HEK293 (cell line): ENCODE results near the gene LIMK2.

Experiments used
- YY2 ChIP-seq: fragments of 450-650 bp; formaldehyde crosslinking; IDR thresholded peaks from 2 replicates; pipeline ENCODE4 v1.5.1; 2016; ENCODE audit warnings: missing biosample characterization, missing genetic modification characterization
- ZNF121 ChIP-seq: fragments of 450-650 bp; formaldehyde crosslinking; IDR thresholded peaks from 2 replicates; pipeline ENCODE4 v1.5.1; 2016; ENCODE audit warnings: missing biosample characterization, missing genetic modification characterization
- ZNF175 ChIP-seq: fragments of 450-650 bp; formaldehyde crosslinking; IDR thresholded peaks from 2 replicates; pipeline ENCODE4 v1.5.1; 2016; ENCODE audit warnings: missing biosample characterization, missing genetic modification characterization
- ZNF274 ChIP-seq, 2 experiments: fragments of 200-500 bp in 1 of 2; fragments of 450-650 bp in 1 of 2; sonication (Bioruptor generic) in 1 of 2; formaldehyde crosslinking in 1 of 2; IDR thresholded peaks; 2 replicates each; pipeline versions ENCODE4 v1.5.1 to v1.6.1; 2014 to 2016; ENCODE audit warnings: borderline replicate concordance in 1 of 2, inconsistent platforms in 1 of 2, low read length in 1 of 2, missing biosample characterization in 1 of 2, missing genetic modification characterization in 1 of 2
- ZNF777 ChIP-seq: fragments of 450-650 bp; formaldehyde crosslinking; IDR thresholded peaks from 2 replicates; pipeline ENCODE4 v1.5.1; 2017; ENCODE audit warnings: missing biosample characterization, missing genetic modification characterization, borderline replicate concordance
- TF ChIP-seq, protein P1 (sequence below): fragments of 450-650 bp; formaldehyde crosslinking; IDR thresholded peaks from 2 replicates; pipeline ENCODE4 v1.5.1; 2016; ENCODE audit warnings: missing biosample characterization, missing genetic modification characterization
- TF ChIP-seq, protein P2 (sequence below): fragments of 450-650 bp; formaldehyde crosslinking; IDR thresholded peaks from 2 replicates; pipeline ENCODE4 v1.5.1; 2016; ENCODE audit warnings: missing biosample characterization, missing genetic modification characterization
- TF ChIP-seq, protein P3 (sequence below): fragments of 450-650 bp; formaldehyde crosslinking; IDR thresholded peaks from 2 replicates; pipeline ENCODE4 v1.5.1; 2016; ENCODE audit warnings: missing biosample characterization, missing genetic modification characterization
- TF ChIP-seq, protein P4 (sequence below): fragments of 450-650 bp; formaldehyde crosslinking; IDR thresholded peaks from 2 replicates; pipeline ENCODE4 v1.5.1; 2017; ENCODE audit warnings: missing biosample characterization, missing genetic modification characterization
- TF ChIP-seq, protein P5 (sequence below): fragments of 450-650 bp; formaldehyde crosslinking; IDR thresholded peaks from 2 replicates; pipeline ENCODE4 v1.5.1; 2016; ENCODE audit warnings: missing biosample characterization, missing genetic modification characterization
- TF ChIP-seq, protein P6 (sequence below): fragments of 450-650 bp; formaldehyde crosslinking; IDR thresholded peaks from 2 replicates; pipeline ENCODE4 v1.5.1; 2017; ENCODE audit warnings: missing biosample characterization, missing genetic modification characterization
- TF ChIP-seq, protein P7 (sequence below): fragments of 450-650 bp; formaldehyde crosslinking; IDR thresholded peaks from 2 replicates; pipeline ENCODE4 v1.5.1; 2016; ENCODE audit warnings: missing biosample characterization, missing genetic modification characterization
- TF ChIP-seq, protein P8 (sequence below): fragments of 450-650 bp; formaldehyde crosslinking; IDR thresholded peaks from 2 replicates; pipeline ENCODE4 v1.5.1; 2016; ENCODE audit warnings: missing biosample characterization, missing genetic modification characterization

DNA sequence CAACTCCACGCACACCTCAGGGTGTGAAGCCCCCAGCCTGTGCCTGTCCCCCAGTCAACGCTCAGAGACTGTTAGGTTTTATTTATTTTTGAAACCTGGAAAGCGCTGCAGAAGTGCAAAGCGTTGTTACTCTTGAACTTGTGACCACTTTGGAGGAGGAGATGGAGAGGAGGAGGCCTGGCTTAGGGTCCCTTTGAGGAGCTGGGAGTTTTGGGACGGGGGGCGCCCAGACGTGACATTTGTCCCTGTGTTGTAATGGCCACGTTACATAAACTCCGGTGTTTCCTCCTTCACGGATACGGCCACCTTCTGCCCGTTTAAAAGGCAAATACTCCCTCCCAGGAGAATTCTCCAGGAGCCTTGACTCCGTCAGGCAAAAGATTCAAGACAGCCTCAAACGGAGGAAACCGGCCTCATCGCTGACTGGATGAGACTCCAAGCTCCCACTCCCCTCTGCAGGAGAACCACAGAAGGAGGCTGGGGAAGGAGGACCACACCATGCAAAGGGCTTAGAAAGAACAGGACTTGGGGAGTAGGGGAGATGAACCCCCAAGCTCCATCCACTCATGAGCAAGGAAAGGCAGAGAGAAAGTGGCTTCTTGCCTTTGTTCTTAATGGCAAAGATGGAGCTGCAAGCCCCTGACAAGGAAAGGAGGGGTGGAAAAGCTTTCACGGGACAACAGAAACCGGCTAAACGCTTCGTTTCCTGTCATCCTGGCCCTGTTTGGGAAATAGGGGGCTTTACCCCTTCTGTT is 79.6 kb downstream of the LIMK2 start:
- TF ChIP-seq YY2, result no peak
- TF ChIP-seq, protein P1, sequence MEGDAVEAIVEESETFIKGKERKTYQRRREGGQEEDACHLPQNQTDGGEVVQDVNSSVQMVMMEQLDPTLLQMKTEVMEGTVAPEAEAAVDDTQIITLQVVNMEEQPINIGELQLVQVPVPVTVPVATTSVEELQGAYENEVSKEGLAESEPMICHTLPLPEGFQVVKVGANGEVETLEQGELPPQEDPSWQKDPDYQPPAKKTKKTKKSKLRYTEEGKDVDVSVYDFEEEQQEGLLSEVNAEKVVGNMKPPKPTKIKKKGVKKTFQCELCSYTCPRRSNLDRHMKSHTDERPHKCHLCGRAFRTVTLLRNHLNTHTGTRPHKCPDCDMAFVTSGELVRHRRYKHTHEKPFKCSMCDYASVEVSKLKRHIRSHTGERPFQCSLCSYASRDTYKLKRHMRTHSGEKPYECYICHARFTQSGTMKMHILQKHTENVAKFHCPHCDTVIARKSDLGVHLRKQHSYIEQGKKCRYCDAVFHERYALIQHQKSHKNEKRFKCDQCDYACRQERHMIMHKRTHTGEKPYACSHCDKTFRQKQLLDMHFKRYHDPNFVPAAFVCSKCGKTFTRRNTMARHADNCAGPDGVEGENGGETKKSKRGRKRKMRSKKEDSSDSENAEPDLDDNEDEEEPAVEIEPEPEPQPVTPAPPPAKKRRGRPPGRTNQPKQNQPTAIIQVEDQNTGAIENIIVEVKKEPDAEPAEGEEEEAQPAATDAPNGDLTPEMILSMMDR (tag by site-specific recombination), result no peak
- no peak for TF ChIP-seq ZNF274 (IDR thresholded peaks at IDR 0.05; ENCODE audit: low read length)
- no peak for TF ChIP-seq ZNF274 (tag by site-specific recombination; IDR thresholded peaks at IDR 0.05; ENCODE audit: borderline replicate concordance)
- TF ChIP-seq, protein P2, sequence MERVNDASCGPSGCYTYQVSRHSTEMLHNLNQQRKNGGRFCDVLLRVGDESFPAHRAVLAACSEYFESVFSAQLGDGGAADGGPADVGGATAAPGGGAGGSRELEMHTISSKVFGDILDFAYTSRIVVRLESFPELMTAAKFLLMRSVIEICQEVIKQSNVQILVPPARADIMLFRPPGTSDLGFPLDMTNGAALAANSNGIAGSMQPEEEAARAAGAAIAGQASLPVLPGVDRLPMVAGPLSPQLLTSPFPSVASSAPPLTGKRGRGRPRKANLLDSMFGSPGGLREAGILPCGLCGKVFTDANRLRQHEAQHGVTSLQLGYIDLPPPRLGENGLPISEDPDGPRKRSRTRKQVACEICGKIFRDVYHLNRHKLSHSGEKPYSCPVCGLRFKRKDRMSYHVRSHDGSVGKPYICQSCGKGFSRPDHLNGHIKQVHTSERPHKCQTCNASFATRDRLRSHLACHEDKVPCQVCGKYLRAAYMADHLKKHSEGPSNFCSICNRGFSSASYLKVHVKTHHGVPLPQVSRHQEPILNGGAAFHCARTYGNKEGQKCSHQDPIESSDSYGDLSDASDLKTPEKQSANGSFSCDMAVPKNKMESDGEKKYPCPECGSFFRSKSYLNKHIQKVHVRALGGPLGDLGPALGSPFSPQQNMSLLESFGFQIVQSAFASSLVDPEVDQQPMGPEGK, result no peak
- TF ChIP-seq, protein P3, sequence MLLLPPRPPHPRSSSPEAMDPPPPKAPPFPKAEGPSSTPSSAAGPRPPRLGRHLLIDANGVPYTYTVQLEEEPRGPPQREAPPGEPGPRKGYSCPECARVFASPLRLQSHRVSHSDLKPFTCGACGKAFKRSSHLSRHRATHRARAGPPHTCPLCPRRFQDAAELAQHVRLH, result no peak
- TF ChIP-seq, protein P4, sequence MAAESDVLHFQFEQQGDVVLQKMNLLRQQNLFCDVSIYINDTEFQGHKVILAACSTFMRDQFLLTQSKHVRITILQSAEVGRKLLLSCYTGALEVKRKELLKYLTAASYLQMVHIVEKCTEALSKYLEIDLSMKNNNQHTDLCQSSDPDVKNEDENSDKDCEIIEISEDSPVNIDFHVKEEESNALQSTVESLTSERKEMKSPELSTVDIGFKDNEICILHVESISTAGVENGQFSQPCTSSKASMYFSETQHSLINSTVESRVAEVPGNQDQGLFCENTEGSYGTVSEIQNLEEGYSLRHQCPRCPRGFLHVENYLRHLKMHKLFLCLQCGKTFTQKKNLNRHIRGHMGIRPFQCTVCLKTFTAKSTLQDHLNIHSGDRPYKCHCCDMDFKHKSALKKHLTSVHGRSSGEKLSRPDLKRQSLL (tag by site-specific recombination), result no peak
- TF ChIP-seq, protein P5, sequence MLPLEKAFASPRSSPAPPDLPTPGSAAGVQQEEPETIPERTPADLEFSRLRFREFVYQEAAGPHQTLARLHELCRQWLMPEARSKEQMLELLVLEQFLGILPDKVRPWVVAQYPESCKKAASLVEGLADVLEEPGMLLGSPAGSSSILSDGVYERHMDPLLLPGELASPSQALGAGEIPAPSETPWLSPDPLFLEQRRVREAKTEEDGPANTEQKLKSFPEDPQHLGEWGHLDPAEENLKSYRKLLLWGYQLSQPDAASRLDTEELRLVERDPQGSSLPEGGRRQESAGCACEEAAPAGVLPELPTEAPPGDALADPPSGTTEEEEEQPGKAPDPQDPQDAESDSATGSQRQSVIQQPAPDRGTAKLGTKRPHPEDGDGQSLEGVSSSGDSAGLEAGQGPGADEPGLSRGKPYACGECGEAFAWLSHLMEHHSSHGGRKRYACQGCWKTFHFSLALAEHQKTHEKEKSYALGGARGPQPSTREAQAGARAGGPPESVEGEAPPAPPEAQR (tag by site-specific recombination), result no peak
- TF ChIP-seq, protein P6, sequence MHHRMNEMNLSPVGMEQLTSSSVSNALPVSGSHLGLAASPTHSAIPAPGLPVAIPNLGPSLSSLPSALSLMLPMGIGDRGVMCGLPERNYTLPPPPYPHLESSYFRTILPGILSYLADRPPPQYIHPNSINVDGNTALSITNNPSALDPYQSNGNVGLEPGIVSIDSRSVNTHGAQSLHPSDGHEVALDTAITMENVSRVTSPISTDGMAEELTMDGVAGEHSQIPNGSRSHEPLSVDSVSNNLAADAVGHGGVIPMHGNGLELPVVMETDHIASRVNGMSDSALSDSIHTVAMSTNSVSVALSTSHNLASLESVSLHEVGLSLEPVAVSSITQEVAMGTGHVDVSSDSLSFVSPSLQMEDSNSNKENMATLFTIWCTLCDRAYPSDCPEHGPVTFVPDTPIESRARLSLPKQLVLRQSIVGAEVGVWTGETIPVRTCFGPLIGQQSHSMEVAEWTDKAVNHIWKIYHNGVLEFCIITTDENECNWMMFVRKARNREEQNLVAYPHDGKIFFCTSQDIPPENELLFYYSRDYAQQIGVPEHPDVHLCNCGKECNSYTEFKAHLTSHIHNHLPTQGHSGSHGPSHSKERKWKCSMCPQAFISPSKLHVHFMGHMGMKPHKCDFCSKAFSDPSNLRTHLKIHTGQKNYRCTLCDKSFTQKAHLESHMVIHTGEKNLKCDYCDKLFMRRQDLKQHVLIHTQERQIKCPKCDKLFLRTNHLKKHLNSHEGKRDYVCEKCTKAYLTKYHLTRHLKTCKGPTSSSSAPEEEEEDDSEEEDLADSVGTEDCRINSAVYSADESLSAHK, result no peak
- TF ChIP-seq ZNF175 (tag by site-specific recombination), result no peak
- TF ChIP-seq ZNF121 (tag by site-specific recombination), result peak; percentile 74; the same call in 1 of the 2 replicates
- TF ChIP-seq, protein P7, sequence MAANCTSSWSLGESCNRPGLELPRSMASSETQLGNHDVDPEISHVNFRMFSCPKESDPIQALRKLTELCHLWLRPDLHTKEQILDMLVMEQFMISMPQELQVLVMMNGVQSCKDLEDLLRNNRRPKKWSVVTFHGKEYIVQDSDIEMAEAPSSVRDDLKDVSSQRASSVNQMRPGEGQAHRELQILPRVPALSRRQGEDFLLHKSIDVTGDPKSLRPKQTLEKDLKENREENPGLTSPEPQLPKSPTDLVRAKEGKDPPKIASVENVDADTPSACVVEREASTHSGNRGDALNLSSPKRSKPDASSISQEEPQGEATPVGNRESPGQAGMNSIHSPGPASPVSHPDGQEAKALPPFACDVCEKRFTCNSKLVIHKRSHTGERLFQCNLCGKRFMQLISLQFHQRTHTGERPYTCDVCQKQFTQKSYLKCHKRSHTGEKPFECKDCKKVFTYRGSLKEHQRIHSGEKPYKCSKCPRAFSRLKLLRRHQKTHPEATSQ, result no peak
- TF ChIP-seq, protein P8, sequence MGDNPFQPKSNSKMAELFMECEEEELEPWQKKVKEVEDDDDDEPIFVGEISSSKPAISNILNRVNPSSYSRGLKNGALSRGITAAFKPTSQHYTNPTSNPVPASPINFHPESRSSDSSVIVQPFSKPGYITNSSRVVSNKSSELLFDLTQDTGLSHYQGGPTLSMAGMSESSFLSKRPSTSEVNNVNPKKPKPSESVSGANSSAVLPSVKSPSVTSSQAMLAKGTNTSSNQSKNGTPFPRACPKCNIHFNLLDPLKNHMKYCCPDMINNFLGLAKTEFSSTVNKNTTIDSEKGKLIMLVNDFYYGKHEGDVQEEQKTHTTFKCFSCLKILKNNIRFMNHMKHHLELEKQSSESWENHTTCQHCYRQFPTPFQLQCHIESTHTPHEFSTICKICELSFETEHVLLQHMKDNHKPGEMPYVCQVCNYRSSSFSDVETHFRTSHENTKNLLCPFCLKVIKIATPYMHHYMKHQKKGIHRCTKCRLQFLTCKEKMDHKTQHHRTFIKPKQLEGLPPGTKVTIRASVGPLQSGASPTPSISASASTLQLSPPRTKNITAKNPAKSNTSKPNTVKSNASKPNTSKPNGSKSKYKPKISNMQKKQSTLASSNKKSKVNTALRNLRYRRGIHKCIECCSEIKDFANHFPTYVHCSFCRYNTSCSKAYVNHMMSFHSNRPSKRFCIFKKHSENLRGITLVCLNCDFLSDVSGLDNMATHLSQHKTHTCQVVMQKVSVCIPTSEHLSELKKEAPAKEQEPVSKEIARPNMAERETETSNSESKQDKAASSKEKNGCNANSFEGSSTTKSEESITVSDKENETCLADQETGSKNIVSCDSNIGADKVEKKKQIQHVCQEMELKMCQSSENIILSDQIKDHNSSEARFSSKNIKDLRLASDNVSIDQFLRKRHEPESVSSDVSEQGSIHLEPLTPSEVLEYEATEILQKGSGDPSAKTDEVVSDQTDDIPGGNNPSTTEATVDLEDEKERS (tag by site-specific recombination), result no peak
- no peak for TF ChIP-seq ZNF777 (tag by site-specific recombination)
